Loucy (cell line): ENCODE measurements around the gene SGSM2.

Source experiments
- H2AFZ ChIP-seq: fragments of 200-600 bp; sonication (generic); 2 replicates; pipeline ENCODE4 v1.6.0; 2016; ENCODE audit warnings: antibody characterized with exemption, mild to moderate bottlenecking, low read length, moderate library complexity
- H3F3A ChIP-seq: fragments of 200-600 bp; 2 replicates; pipeline ENCODE4 v1.6.0; 2016; ENCODE audit warnings: antibody characterized with exemption, low read depth, mild to moderate bottlenecking
- H3K27me3 ChIP-seq: fragments of 200-600 bp; sonication (generic); 2 replicates; pipeline ENCODE4 v1.6.1; 2014; ENCODE audit warnings: low read length, mild to moderate bottlenecking; ENCODE audit not compliant: insufficient read depth, poor library complexity, severe bottlenecking
- H3K36me3 ChIP-seq: fragments of 200-600 bp; sonication (generic); 2 replicates; pipeline ENCODE4 v1.6.1; 2016; ENCODE audit warnings: low read length; ENCODE audit not compliant: insufficient read depth
- H3K4me1 ChIP-seq: fragments of 200-600 bp; sonication (generic); 2 replicates; pipeline ENCODE4 v1.5.1; 2014; ENCODE audit warnings: low read length, mild to moderate bottlenecking; ENCODE audit not compliant: insufficient read depth, poor library complexity, severe bottlenecking
- H3K4me2 ChIP-seq: fragments of 200-600 bp; sonication (generic); 2 replicates; pipeline ENCODE4 v1.6.0; 2014; ENCODE audit warnings: antibody characterized with exemption, low read length, low read depth, mild to moderate bottlenecking; ENCODE audit not compliant: poor library complexity, severe bottlenecking
- H3K4me3 ChIP-seq: fragments of 200-600 bp; sonication (generic); 2 replicates; pipeline ENCODE4 v1.5.1; 2014; ENCODE audit warnings: low read length, mild to moderate bottlenecking, mixed read lengths; ENCODE audit not compliant: poor library complexity, severe bottlenecking
- H3K79me2 ChIP-seq: fragments of 200-600 bp; sonication (generic); 2 replicates; pipeline ENCODE4 v1.6.1; 2014; ENCODE audit warnings: low read length; ENCODE audit not compliant: insufficient read depth
- H3K9ac ChIP-seq: fragments of 200-600 bp; sonication (generic); 2 replicates; pipeline ENCODE4 v1.6.0; 2014; ENCODE audit warnings: mild to moderate bottlenecking, low read depth, low read length, moderate library complexity; ENCODE audit not compliant: poor library complexity, severe bottlenecking
- H3K9me2 ChIP-seq: fragments of 200-600 bp; sonication (generic); replicated peaks from 2 replicates; pipeline ENCODE4 v1.6.1; 2016; ENCODE audit warnings: low read depth, low read length, mixed read lengths
- H3K9me3 ChIP-seq: fragments of 200-600 bp; sonication (generic); 2 replicates; pipeline ENCODE4 v1.6.1; 2014; ENCODE audit warnings: mild to moderate bottlenecking, antibody characterized with exemption, low read length, low read depth; ENCODE audit not compliant: insufficient read depth
- H4K20me1 ChIP-seq: fragments of 200-600 bp; sonication (generic); 2 replicates; pipeline ENCODE4 v1.6.0; 2014; ENCODE audit warnings: antibody characterized with exemption, low read length, mild to moderate bottlenecking; ENCODE audit not compliant: insufficient read depth, poor library complexity, severe bottlenecking
- EZH2phosphoT487 ChIP-seq: fragments of 200-600 bp; IDR thresholded peaks from 2 replicates; pipeline ENCODE4 v1.6.1; 2018; ENCODE audit warnings: antibody characterized with exemption, mild to moderate bottlenecking, moderate library complexity, borderline replicate concordance
- TF ChIP-seq, protein P1 (sequence below): fragments of 200-600 bp; sonication (generic); conservative IDR thresholded peaks from 2 replicates; pipeline ENCODE4 v1.5.1; 2014; ENCODE audit warnings: mild to moderate bottlenecking, antibody characterized with exemption, low read length

The SGSM2 gene

DNA sequence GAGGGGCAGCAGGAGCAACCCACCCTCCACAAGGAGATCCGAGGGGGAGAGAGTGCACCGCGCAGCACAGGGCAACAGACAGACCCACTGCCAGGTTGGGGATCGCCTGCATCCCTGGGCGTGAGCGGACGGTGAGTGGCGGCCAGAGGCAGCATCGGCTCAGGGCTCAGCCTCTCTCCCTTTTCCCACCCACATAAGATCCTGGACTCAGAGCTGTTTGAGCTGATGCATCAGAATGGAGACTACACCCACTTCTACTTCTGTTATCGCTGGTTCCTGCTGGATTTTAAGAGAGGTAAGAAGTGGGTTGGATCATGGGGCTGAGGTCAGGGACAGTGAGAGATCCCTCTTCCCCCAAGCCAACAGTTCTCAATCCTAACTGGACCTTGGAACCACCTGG lies 40.4 kb downstream of the SGSM2 start:
- no peaks in the 10 kb centered on the region for H4K20me1 ChIP-seq
- TF ChIP-seq, protein P1, sequence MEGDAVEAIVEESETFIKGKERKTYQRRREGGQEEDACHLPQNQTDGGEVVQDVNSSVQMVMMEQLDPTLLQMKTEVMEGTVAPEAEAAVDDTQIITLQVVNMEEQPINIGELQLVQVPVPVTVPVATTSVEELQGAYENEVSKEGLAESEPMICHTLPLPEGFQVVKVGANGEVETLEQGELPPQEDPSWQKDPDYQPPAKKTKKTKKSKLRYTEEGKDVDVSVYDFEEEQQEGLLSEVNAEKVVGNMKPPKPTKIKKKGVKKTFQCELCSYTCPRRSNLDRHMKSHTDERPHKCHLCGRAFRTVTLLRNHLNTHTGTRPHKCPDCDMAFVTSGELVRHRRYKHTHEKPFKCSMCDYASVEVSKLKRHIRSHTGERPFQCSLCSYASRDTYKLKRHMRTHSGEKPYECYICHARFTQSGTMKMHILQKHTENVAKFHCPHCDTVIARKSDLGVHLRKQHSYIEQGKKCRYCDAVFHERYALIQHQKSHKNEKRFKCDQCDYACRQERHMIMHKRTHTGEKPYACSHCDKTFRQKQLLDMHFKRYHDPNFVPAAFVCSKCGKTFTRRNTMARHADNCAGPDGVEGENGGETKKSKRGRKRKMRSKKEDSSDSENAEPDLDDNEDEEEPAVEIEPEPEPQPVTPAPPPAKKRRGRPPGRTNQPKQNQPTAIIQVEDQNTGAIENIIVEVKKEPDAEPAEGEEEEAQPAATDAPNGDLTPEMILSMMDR, result no peak
- TF ChIP-seq EZH2phosphoT487, result no peak
- H3K27me3 ChIP-seq, result no peaks in the 10 kb centered on the region
- no peaks in the 10 kb centered on the region for H3K9me3 ChIP-seq
- H3K4me1 ChIP-seq, result no peaks in the 10 kb centered on the region
- no peak overlapping the region for H3K4me3 ChIP-seq
- no peak overlapping the region for H3K4me2 ChIP-seq
- H3K79me2 ChIP-seq, result no peaks in the 10 kb centered on the region
- H2AFZ ChIP-seq, result no peak overlapping the region
- no peaks in the 10 kb centered on the region for H3F3A ChIP-seq
- no peaks in the 10 kb centered on the region for H3K9me2 ChIP-seq
- no peak overlapping the region for H3K9ac ChIP-seq
- no peaks in the 10 kb centered on the region for H3K36me3 ChIP-seq

- Histone ChIP-seq H2AFZ (no peak overlapping the region), H3K27me3 (no peaks in the 10 kb centered on the region), H3K79me2 (no peaks in the 10 kb centered on the region), H3K36me3 (no peaks in the 10 kb centered on the region), H3F3A (no peaks in the 10 kb centered on the region), H4K20me1 (no peaks in the 10 kb centered on the region), H3K9me3 (no peaks in the 10 kb centered on the region), H3K4me1 (no peaks in the 10 kb centered on the region), H3K4me3 (no peak overlapping the region), H3K4me2 (no peak overlapping the region), H3K9me2 (no peaks in the 10 kb centered on the region), H3K9ac (no peak overlapping the region)
- TF ChIP-seq EZH2phosphoT487, result no peak
- TF ChIP-seq, protein P1, result no peak
These were observed 41.6 kb downstream of the SGSM2 start for GRCh38 chr17:2378905-2379304.

GRCh38 chr17:2379489-2380225 lies 42.4 kb downstream of the SGSM2 start:
- no peak for TF ChIP-seq EZH2phosphoT487
- TF ChIP-seq, protein P1, result no peak
- H3K9me2 ChIP-seq, result no peaks in the 10 kb centered on the region
- no peaks in the 10 kb centered on the region for H3K27me3 ChIP-seq
- no peak overlapping the region for H3K4me2 ChIP-seq
- no peaks in the 10 kb centered on the region for H3K4me1 ChIP-seq
- no peaks in the 10 kb centered on the region for H3K9me3 ChIP-seq
- no peaks in the 10 kb centered on the region for H4K20me1 ChIP-seq
- no peak overlapping the region for H3K4me3 ChIP-seq
- no peaks in the 10 kb centered on the region for H3K79me2 ChIP-seq
- no peaks in the 10 kb centered on the region for H3F3A ChIP-seq
- H3K36me3 ChIP-seq, result no peaks in the 10 kb centered on the region
- H3K9ac ChIP-seq, result no peak overlapping the region
- H2AFZ ChIP-seq, result no peak overlapping the region
